HG03039 (cell line): ENCODE data around the gene EN1.

Source experiments
- ATAC-seq: cut with Tn5 transposase; IDR thresholded peaks from one replicate; pipeline ENCODE4 v1.9.1; 2021; ENCODE audit warnings: mild to moderate bottlenecking, moderate library complexity; ENCODE audit not compliant: unreplicated experiment

The EN1 gene

GRCh38 chr2:118843483-118844132 is 3.8 kb downstream of the EN1 start:
- no peak for ATAC-seq

- no peak for ATAC-seq
These were observed 4.6 kb downstream of the EN1 start for GRCh38 chr2:118842661-118843482.

- ATAC-seq = no peak
These were observed 5.5 kb downstream of the EN1 start for GRCh38 chr2:118841828-118842461.

- no peak for ATAC-seq
These were observed 6.0 kb downstream of the EN1 start for GRCh38 chr2:118841450-118841827.

GRCh38 chr2:118838741-118839455 is 8.6 kb downstream of the EN1 start:
- ATAC-seq = no peak

- ATAC-seq = no peak
These were observed 9.8 kb downstream of the EN1 start for GRCh38 chr2:118837621-118838020.

- ATAC-seq = no peak
These were observed 10.4 kb downstream of the EN1 start for GRCh38 chr2:118837067-118837466.

GRCh38 chr2:118836411-118836930 is 11.0 kb downstream of the EN1 start:
- no peak for ATAC-seq

- ATAC-seq = no peak
These were observed 11.6 kb downstream of the EN1 start for GRCh38 chr2:118835746-118836410.

- no peak for ATAC-seq
These were observed 12.3 kb downstream of the EN1 start for GRCh38 chr2:118834901-118835745.

GRCh38 chr2:118834440-118834810 is 13.0 kb downstream of the EN1 start:
- ATAC-seq = no peak

GRCh38 chr2:118833716-118834439 is 13.6 kb downstream of the EN1 start:
- ATAC-seq = no peak

- no peak for ATAC-seq
These were observed 14.4 kb downstream of the EN1 start for GRCh38 chr2:118832791-118833715.

GRCh38 chr2:118832071-118832790 is 15.2 kb downstream of the EN1 start:
- no peak for ATAC-seq

- ATAC-seq = no peak
These were observed 16.6 kb downstream of the EN1 start for GRCh38 chr2:118830881-118831280.

- ATAC-seq = no peak
These were observed 17.3 kb downstream of the EN1 start for GRCh38 chr2:118830118-118830517.

- ATAC-seq = no peak
These were observed 21.4 kb downstream of the EN1 start for GRCh38 chr2:118826093-118826492.
